HEK293 (cell line): ENCODE results near the gene BTBD9.

ENCODE experiments used
- CTCF ChIP-seq: fragments of 450-650 bp; formaldehyde crosslinking; IDR thresholded peaks from 2 replicates; pipeline ENCODE4 v1.5.1; 2016; ENCODE audit warnings: missing biosample characterization, missing genetic modification characterization
- ELK4 ChIP-seq: IDR thresholded peaks from 2 replicates; pipeline ENCODE4 v1.6.1; 2011; ENCODE audit warnings: mild to moderate bottlenecking, low read depth, low read length, borderline replicate concordance
- KLF16 ChIP-seq: fragments of 450-650 bp; formaldehyde crosslinking; IDR thresholded peaks from 2 replicates; pipeline ENCODE4 v1.5.1; 2017; ENCODE audit warnings: missing biosample characterization, missing genetic modification characterization
- TCF7L2 ChIP-seq: IDR thresholded peaks from 2 replicates; pipeline ENCODE4 v1.6.1; 2011; ENCODE audit warnings: low read depth, mild to moderate bottlenecking, inconsistent platforms, low read length, moderate library complexity, borderline replicate concordance
- YY1 ChIP-seq: fragments of 450-650 bp; formaldehyde crosslinking; IDR thresholded peaks from 2 replicates; pipeline ENCODE4 v1.5.1; 2018; ENCODE audit warnings: missing biosample characterization, missing genetic modification characterization
- ZBTB26 ChIP-seq: fragments of 450-650 bp; formaldehyde crosslinking; optimal IDR thresholded peaks from 2 replicates; pipeline ENCODE3; 2016; ENCODE audit warnings: missing biosample characterization, mild to moderate bottlenecking, missing genetic modification characterization
- ZFP41 ChIP-seq: fragments of 450-650 bp; formaldehyde crosslinking; IDR thresholded peaks from 2 replicates; pipeline ENCODE4 v1.5.1; 2016; ENCODE audit warnings: missing biosample characterization, missing genetic modification characterization, borderline replicate concordance
- ZNF24 ChIP-seq: fragments of 450-650 bp; formaldehyde crosslinking; IDR thresholded peaks from 2 replicates; pipeline ENCODE4 v1.5.1; 2016; ENCODE audit warnings: missing biosample characterization, missing genetic modification characterization
- ZNF274 ChIP-seq, 2 experiments: fragments of 200-500 bp in 1 of 2; fragments of 450-650 bp in 1 of 2; sonication (Bioruptor generic) in 1 of 2; formaldehyde crosslinking in 1 of 2; IDR thresholded peaks; 2 replicates each; pipeline versions ENCODE4 v1.5.1 to v1.6.1; 2014 to 2016; ENCODE audit warnings: borderline replicate concordance in 1 of 2, inconsistent platforms in 1 of 2, low read length in 1 of 2, missing biosample characterization in 1 of 2, missing genetic modification characterization in 1 of 2
- ZNF311 ChIP-seq: fragments of 450-650 bp; formaldehyde crosslinking; IDR thresholded peaks from 2 replicates; pipeline ENCODE4 v1.5.1; 2017; ENCODE audit warnings: missing biosample characterization, missing genetic modification characterization, borderline replicate concordance
- ZNF777 ChIP-seq: fragments of 450-650 bp; formaldehyde crosslinking; IDR thresholded peaks from 2 replicates; pipeline ENCODE4 v1.5.1; 2017; ENCODE audit warnings: missing biosample characterization, missing genetic modification characterization, borderline replicate concordance

- TF ChIP-seq CTCF (tag by site-specific recombination) (no peak), ZNF274 (IDR thresholded peaks at IDR 0.05; ENCODE audit: low read length) (no peak), ZNF274 (tag by site-specific recombination; IDR thresholded peaks at IDR 0.05; ENCODE audit: borderline replicate concordance) (no peak), ZNF24 (tag by site-specific recombination) (no peak), ELK4 (no peak), TCF7L2 (no peak), ZNF777 (tag by site-specific recombination) (no peak), YY1 (no peak), ZNF311 (tag by site-specific recombination) (no peak), ZBTB26 (tag by site-specific recombination) (no peak), ZFP41 (tag by site-specific recombination) (no peak), KLF16 (tag by site-specific recombination) (no peak)
Measured at GRCh38 chr6:38348371-38348770, 291.4 kb downstream of the BTBD9 start.
